Vagina (tissue), 2 donors: ENCODE measurements around the gene C1QTNF3.

Experiments
- CTCF ChIP-seq, 3 experiments: fragments of 450-650 bp in 2 of 3; fragments of 200-600 bp in 1 of 3; sonication (generic) in 1 of 3; IDR thresholded peaks; one replicate each; pipeline ENCODE4 v1.5.1; 2017 to 2019; ENCODE audit warnings: antibody characterized with exemption in 3 of 3, mild to moderate bottlenecking in 2 of 3, moderate library complexity in 2 of 3
- POLR2A ChIP-seq, 2 donors: fragments of 450-650 bp; IDR thresholded peaks; one replicate each; pipeline ENCODE4 v1.6.1; 2017; ENCODE audit warnings: antibody characterized with exemption in 2 of 2, mild to moderate bottlenecking in 2 of 2, moderate library complexity in 2 of 2
- POLR2AphosphoS5 ChIP-seq, 2 donors: sonication (generic); formaldehyde crosslinking; IDR thresholded peaks; one replicate each; pipeline ENCODE4 v1.9.0; 2017; ENCODE audit warnings: antibody characterized with exemption in 2 of 2, mild to moderate bottlenecking in 2 of 2, low read depth in 1 of 2; ENCODE audit not compliant: insufficient read depth in 1 of 2

- TF ChIP-seq CTCF (IDR thresholded peaks at IDR 0.05) (no peak), POLR2A (IDR thresholded peaks at IDR 0.05) (no peak), POLR2AphosphoS5 (IDR thresholded peaks at IDR 0.05; ENCODE audit: insufficient read depth in 1 of 2, low read depth in 1 of 2) (no peak)
Measured at GRCh38 chr5:34016750-34017149, 26.3 kb downstream of the C1QTNF3 start.
